Prostate gland (tissue), 2 donors: ENCODE measurements around the gene CLINT1. TPM values are rescaled to one million over a fixed set of nuclear protein-coding genes. Genes with fewer than 3 reads are reported as not detected.

Experiments used
- DNase-seq: peaks from one replicate; pipeline ENCODE4 v3.0.0-alpha.2; 2019; ENCODE audit warnings: low spot score
- H3K27ac ChIP-seq, 2 donors: fragments of 200-600 bp; sonication (generic); 2 replicates each; pipeline ENCODE4 v1.5.1; 2017 to 2019
- H3K27me3 ChIP-seq: fragments of 200-600 bp; sonication (generic); replicated peaks from 2 replicates; pipeline ENCODE4 v1.5.1; 2019; ENCODE audit not compliant: insufficient read depth
- H3K36me3 ChIP-seq, 2 donors: fragments of 200-600 bp; sonication (generic); 1 replicate in 1 of 2; 2 replicates in 1 of 2; pipeline versions ENCODE4 v1.5.1 to v1.8.1; 2017 to 2019
- H3K4me1 ChIP-seq: fragments of 200-600 bp; sonication (generic); replicated peaks from 2 replicates; pipeline ENCODE4 v1.5.1; 2019
- H3K4me3 ChIP-seq, 2 donors: fragments of 200-600 bp; sonication (generic); 2 replicates each; pipeline ENCODE4 v1.5.1; 2017 to 2019
- H3K9me3 ChIP-seq: fragments of 200-600 bp; sonication (generic); 2 replicates; pipeline ENCODE4 v1.5.1; 2017
- POLR2A ChIP-seq: fragments of 450-650 bp; IDR thresholded peaks from one replicate; pipeline ENCODE4 v1.6.1; 2016; ENCODE audit warnings: antibody characterized with exemption, mild to moderate bottlenecking
- POLR2AphosphoS5 ChIP-seq: sonication (generic); formaldehyde crosslinking; IDR thresholded peaks from one replicate; pipeline ENCODE4 v1.6.1; 2017; ENCODE audit warnings: antibody characterized with exemption
- WGBS: methylation state at CpG from one replicate; pipeline ENCODE4 v1.1.5; 2018; 5-methylcytosine and 5-hydroxymethylcytosine counted together
- intact Hi-C: fragments of 100-400 bp; cut with DNase I; formaldehyde crosslinking; loops from one replicate; pipeline ENCODE4 v1.14.2; 2022
- total RNA-seq, 2 donors: library from RNA; depleted of rRNA; stranded (reverse); fragments of >200 nt; gene quantifications; one replicate each; pipeline ENCODE4 v1.1.0, GENCODE V29; 2016
- TF ChIP-seq, protein P1 (sequence below), 4 experiments: fragments of 200-600 bp in 2 of 4; fragments of 450-650 bp in 2 of 4; sonication (generic) in 2 of 4; IDR thresholded peaks; 1 replicate in 3 of 4; 2 replicates in 1 of 4; pipeline ENCODE4 v1.5.1; 2016 to 2019; ENCODE audit warnings: antibody characterized with exemption in 4 of 4, mild to moderate bottlenecking in 2 of 4, moderate library complexity in 2 of 4

The CLINT1 gene
- total RNA-seq, 2 donors from 2014 or later, result 65.1 to 84.5 TPM

- Histone ChIP-seq H3K27me3 (no peaks in the 10 kb centered on the region), H3K9me3 (no peaks in the 10 kb centered on the region), H3K27ac (no peak overlapping the region), H3K36me3 (no peaks in the 10 kb centered on the region), H3K4me3 (no peak overlapping the region), H3K4me1 (no peaks in the 10 kb centered on the region)
- intact Hi-C loops, result loop anchor here (10.0 kb wide), 1 partner anchor 1373 kb away; no protein-coding TSS in a partner anchor
- WGBS, result 30% methylated on average over 10 of the region's 10 CpGs
- TF ChIP-seq, protein P1, sequence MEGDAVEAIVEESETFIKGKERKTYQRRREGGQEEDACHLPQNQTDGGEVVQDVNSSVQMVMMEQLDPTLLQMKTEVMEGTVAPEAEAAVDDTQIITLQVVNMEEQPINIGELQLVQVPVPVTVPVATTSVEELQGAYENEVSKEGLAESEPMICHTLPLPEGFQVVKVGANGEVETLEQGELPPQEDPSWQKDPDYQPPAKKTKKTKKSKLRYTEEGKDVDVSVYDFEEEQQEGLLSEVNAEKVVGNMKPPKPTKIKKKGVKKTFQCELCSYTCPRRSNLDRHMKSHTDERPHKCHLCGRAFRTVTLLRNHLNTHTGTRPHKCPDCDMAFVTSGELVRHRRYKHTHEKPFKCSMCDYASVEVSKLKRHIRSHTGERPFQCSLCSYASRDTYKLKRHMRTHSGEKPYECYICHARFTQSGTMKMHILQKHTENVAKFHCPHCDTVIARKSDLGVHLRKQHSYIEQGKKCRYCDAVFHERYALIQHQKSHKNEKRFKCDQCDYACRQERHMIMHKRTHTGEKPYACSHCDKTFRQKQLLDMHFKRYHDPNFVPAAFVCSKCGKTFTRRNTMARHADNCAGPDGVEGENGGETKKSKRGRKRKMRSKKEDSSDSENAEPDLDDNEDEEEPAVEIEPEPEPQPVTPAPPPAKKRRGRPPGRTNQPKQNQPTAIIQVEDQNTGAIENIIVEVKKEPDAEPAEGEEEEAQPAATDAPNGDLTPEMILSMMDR (IDR thresholded peaks at IDR 0.05), result peak; percentile 47 to 76 (median 66)
- TF ChIP-seq POLR2A, result no peak
- DNase-seq, result peak; percentile 36
Measured at GRCh38 chr5:157761690-157762621, 97.0 kb downstream of the CLINT1 start.

GRCh38 chr5:157758706-157759105 lies 100.2 kb downstream of the CLINT1 start:
- Histone ChIP-seq H3K4me1 (no peaks in the 10 kb centered on the region), H3K27ac (no peak overlapping the region), H3K9me3 (no peaks in the 10 kb centered on the region), H3K4me3 (no peak overlapping the region), H3K36me3 (no peaks in the 10 kb centered on the region), H3K27me3 (no peaks in the 10 kb centered on the region)
- DNase-seq, result no peak
- intact Hi-C loops, result no loop called here
- TF ChIP-seq POLR2A (no peak), POLR2AphosphoS5 (no peak)
- TF ChIP-seq, protein P1 (IDR thresholded peaks at IDR 0.05), result no peak
- whole genome bisulfite sequencing, result 83% methylated on average over 1 of the region's 1 CpG

GRCh38 chr5:157756122-157756521 lies 102.8 kb downstream of the CLINT1 start:
- WGBS, result 93% methylated on average over 3 of the region's 3 CpGs

DNA sequence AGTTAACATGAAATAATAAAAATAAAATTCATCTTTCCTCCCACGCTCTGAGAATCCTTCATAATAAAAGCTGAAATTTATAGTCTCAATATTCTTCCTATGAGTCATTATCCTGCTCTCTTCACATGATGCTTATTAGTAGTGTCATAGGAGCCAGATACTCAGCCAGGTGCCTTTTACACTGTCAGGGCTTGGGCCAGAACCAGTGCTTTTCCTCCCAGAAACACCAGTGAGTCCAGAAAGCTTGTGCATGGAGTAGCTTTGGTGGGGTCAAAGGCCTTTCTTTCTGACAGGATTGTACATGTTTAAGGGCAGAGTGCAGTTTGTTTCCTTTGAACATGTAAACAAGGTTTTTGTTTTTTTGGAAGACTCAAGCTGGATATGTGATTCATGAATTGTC lies 108.6 kb downstream of the CLINT1 start:
- Histone ChIP-seq H3K9me3 (no peaks in the 10 kb centered on the region), H3K27me3 (no peaks in the 10 kb centered on the region), H3K4me3 (no peak overlapping the region), H3K36me3 (no peaks in the 10 kb centered on the region), H3K4me1 (no peaks in the 10 kb centered on the region), H3K27ac (peak overlapping the region in 1 of 2 donors; percentile 4)
- no peak for DNase-seq
- TF ChIP-seq POLR2AphosphoS5, result no peak
- WGBS, result 48% methylated on average over 1 of the region's 1 CpG
- intact Hi-C loops, result no loop called here

More at GRCh38 chr5:157756122-157756521, 102.8 kb downstream of the CLINT1 start:
- intact Hi-C loops, result no loop called here
- Histone ChIP-seq H3K4me1 (no peaks in the 10 kb centered on the region), H3K9me3 (no peaks in the 10 kb centered on the region), H3K4me3 (no peak overlapping the region), H3K27ac (no peak overlapping the region), H3K36me3 (no peaks in the 10 kb centered on the region), H3K27me3 (no peaks in the 10 kb centered on the region)
- no peak for DNase-seq
- TF ChIP-seq POLR2AphosphoS5 (no peak), POLR2A (no peak)
- TF ChIP-seq, protein P1 (IDR thresholded peaks at IDR 0.05), result no peak

GRCh38 chr5:157749462-157749799 lies 109.5 kb downstream of the CLINT1 start:
- TF ChIP-seq POLR2AphosphoS5, result no peak
- TF ChIP-seq, protein P1 (IDR thresholded peaks at IDR 0.05), result no peak
- TF ChIP-seq POLR2A, result no peak
- H3K36me3 ChIP-seq, result no peaks in the 10 kb centered on the region
- no peaks in the 10 kb centered on the region for H3K27me3 ChIP-seq
- peaks cover 5% of the 10 kb centered on the region for H3K4me1 ChIP-seq
- intact Hi-C loops, result loop anchor here (10.0 kb wide), 1 partner anchor 275 kb away; no protein-coding TSS in a partner anchor
- no peak for DNase-seq
- H3K9me3 ChIP-seq, result no peaks in the 10 kb centered on the region
- H3K27ac ChIP-seq, result peak overlapping the region; percentile 4 to 18
- 86% methylated on average over 11 of the region's 11 CpGs for WGBS
- H3K4me3 ChIP-seq, result no peak overlapping the region
